GM12874 (cell line): ENCODE measurements around the gene GAPDH.

ENCODE experiments used
- TF ChIP-seq, protein P1 (sequence below): IDR thresholded peaks from 2 replicates; pipeline ENCODE4 v1.5.1; 2011; ENCODE audit warnings: low read depth, mild to moderate bottlenecking, control low read depth, low read length, moderate library complexity; ENCODE audit not compliant: insufficient read depth

Gene GAPDH

DNA sequence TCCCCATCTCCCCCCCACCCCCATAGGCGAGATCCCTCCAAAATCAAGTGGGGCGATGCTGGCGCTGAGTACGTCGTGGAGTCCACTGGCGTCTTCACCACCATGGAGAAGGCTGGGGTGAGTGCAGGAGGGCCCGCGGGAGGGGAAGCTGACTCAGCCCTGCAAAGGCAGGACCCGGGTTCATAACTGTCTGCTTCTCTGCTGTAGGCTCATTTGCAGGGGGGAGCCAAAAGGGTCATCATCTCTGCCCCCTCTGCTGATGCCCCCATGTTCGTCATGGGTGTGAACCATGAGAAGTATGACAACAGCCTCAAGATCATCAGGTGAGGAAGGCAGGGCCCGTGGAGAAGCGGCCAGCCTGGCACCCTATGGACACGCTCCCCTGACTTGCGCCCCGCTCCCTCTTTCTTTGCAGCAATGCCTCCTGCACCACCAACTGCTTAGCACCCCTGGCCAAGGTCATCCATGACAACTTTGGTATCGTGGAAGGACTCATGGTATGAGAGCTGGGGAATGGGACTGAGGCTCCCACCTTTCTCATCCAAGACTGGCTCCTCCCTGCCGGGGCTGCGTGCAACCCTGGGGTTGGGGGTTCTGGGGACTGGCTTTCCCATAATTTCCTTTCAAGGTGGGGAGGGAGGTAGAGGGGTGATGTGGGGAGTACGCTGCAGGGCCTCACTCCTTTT is 2.7 kb downstream of the GAPDH start:
- TF ChIP-seq, protein P1, sequence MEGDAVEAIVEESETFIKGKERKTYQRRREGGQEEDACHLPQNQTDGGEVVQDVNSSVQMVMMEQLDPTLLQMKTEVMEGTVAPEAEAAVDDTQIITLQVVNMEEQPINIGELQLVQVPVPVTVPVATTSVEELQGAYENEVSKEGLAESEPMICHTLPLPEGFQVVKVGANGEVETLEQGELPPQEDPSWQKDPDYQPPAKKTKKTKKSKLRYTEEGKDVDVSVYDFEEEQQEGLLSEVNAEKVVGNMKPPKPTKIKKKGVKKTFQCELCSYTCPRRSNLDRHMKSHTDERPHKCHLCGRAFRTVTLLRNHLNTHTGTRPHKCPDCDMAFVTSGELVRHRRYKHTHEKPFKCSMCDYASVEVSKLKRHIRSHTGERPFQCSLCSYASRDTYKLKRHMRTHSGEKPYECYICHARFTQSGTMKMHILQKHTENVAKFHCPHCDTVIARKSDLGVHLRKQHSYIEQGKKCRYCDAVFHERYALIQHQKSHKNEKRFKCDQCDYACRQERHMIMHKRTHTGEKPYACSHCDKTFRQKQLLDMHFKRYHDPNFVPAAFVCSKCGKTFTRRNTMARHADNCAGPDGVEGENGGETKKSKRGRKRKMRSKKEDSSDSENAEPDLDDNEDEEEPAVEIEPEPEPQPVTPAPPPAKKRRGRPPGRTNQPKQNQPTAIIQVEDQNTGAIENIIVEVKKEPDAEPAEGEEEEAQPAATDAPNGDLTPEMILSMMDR: no peak

GRCh38 chr12:6537580-6538419 is 3.5 kb downstream of the GAPDH start:
- TF ChIP-seq, protein P1: peak; percentile 81

- TF ChIP-seq, protein P1: no peak
Measured at GRCh38 chr12:6538420-6539313, 4.3 kb downstream of the GAPDH start.

- TF ChIP-seq, protein P1: no peak
Measured at GRCh38 chr12:6539314-6539682, 5.0 kb downstream of the GAPDH start.

DNA sequence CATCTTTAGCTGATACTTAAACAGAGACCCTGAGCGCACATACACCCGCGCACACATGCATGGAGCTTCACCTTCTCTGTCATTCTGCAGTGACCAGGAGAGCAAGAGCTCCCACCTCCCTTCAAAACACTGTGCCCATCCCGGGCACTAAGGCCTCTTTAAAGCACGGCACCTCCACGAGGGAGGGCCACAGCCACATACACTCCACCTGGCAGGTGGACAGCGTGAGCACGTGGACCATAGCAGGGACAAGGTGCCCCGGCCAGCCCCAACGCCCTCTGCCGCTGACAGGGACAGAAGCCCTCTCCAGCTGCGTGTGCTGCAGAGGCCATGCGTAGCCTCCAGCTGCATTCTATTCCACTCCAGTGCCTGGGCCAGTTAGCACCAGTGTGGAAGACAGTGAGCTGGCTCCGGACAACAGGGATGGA is 5.4 kb downstream of the GAPDH start:
- TF ChIP-seq, protein P1: no peak

DNA sequence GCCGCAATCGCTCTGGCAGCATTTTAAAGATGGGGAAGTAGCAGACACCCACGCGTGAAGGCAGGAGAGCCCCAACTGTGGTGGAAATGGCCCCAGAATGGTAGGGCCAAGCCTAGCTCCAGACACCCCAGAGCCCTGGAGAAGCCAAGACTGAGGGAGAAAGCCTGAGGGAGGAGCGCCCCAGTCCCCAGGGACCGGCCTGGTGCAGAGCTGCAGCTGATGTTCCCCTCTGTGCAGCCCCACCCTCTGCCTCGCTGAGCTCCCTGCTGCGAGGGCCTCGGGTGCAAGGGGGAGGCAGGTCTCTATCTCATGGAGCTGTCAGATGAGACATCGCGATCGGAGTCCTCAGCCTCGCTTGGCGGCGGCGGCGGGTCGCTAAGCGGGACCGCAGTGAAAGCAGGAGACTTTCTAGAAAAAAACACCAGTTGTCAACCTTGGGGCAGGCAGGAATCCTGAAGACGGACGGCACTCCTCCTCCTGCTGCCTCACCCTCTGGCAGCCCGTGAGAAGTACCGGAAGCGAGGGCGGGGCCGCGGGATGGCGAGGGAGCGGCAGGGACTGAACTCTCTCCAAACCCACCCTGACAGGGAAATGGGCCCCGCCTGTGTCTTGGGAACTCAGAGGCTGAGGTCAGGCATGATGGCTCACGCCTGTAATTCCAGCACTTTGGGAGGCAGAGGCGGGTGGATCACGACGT is 6.0 kb downstream of the GAPDH start:
- TF ChIP-seq, protein P1: peak; percentile 16; the same call in 1 of the 2 replicates
